Peyer's patch (tissue), 4 donors: ENCODE measurements around the gene MOB3B.

Source experiments
- POLR2A ChIP-seq, 2 donors: fragments of 450-650 bp; IDR thresholded peaks; one replicate each; pipeline ENCODE4 v1.5.1; 2017; ENCODE audit warnings: antibody characterized with exemption in 2 of 2, mild to moderate bottlenecking in 2 of 2, moderate library complexity in 2 of 2
- TF ChIP-seq, protein P1 (sequence below), 6 experiments: fragments of 450-650 bp in 4 of 6; fragments of 200-600 bp in 2 of 6; sonication (generic) in 1 of 6; IDR thresholded peaks; one replicate each; pipeline ENCODE4 v1.5.1; 2017 to 2019; ENCODE audit warnings: antibody characterized with exemption in 6 of 6, mild to moderate bottlenecking in 3 of 6, moderate library complexity in 1 of 6

- TF ChIP-seq, protein P1, sequence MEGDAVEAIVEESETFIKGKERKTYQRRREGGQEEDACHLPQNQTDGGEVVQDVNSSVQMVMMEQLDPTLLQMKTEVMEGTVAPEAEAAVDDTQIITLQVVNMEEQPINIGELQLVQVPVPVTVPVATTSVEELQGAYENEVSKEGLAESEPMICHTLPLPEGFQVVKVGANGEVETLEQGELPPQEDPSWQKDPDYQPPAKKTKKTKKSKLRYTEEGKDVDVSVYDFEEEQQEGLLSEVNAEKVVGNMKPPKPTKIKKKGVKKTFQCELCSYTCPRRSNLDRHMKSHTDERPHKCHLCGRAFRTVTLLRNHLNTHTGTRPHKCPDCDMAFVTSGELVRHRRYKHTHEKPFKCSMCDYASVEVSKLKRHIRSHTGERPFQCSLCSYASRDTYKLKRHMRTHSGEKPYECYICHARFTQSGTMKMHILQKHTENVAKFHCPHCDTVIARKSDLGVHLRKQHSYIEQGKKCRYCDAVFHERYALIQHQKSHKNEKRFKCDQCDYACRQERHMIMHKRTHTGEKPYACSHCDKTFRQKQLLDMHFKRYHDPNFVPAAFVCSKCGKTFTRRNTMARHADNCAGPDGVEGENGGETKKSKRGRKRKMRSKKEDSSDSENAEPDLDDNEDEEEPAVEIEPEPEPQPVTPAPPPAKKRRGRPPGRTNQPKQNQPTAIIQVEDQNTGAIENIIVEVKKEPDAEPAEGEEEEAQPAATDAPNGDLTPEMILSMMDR (IDR thresholded peaks at IDR 0.05), result no peak
- TF ChIP-seq POLR2A (IDR thresholded peaks at IDR 0.05), result no peak
Observed at GRCh38 chr9:27426511-27427271, 102.9 kb downstream of the MOB3B start.
